SK-N-SH treated with all-trans-retinoic acid at 6 μM for 48 hours (cell line): ENCODE data around the gene CDK4.

Experiments
- ATAC-seq: fragments of 200-7000 bp; cut with Tn5 transposase; 3 replicates; pipeline ENCODE4 v1.9.1; 2020; ENCODE audit warnings: mild to moderate bottlenecking, moderate library complexity
- ARNTL ChIP-seq: fragments of 450-650 bp; formaldehyde crosslinking; IDR thresholded peaks from 2 replicates; pipeline ENCODE4 v1.5.0; 2020; ENCODE audit warnings: low read depth, mild to moderate bottlenecking, moderate library complexity, borderline replicate concordance
- ESRRG ChIP-seq: fragments of 250-450 bp; sonication (Bioruptor Pico); IDR thresholded peaks from 2 replicates; pipeline ENCODE4 v1.6.1; 2021; ENCODE audit warnings: mild to moderate bottlenecking
- GLIS3 ChIP-seq: fragments of 250-450 bp; sonication (Bioruptor Pico); IDR thresholded peaks from 2 replicates; pipeline ENCODE4 v1.5.0; 2020; ENCODE audit warnings: mild to moderate bottlenecking, moderate library complexity
- ISL1 ChIP-seq: fragments of 250-450 bp; sonication (Bioruptor Pico); IDR thresholded peaks from 2 replicates; pipeline ENCODE4 v2.1.2; 2022; ENCODE audit warnings: mild to moderate bottlenecking, moderate library complexity
- OSR1 ChIP-seq: fragments of 250-450 bp; sonication (Bioruptor Pico); IDR thresholded peaks from 2 replicates; pipeline ENCODE4 v1.8.0; 2022; ENCODE audit warnings: moderate library complexity, mild to moderate bottlenecking, inconsistent platforms
- PPARA ChIP-seq: fragments of 250-450 bp; sonication (Bioruptor Pico); IDR thresholded peaks from 2 replicates; pipeline ENCODE4 v1.5.0; 2020; ENCODE audit warnings: mild to moderate bottlenecking, borderline replicate concordance
- RARB ChIP-seq: fragments of 250-450 bp; sonication (Bioruptor Pico); IDR thresholded peaks from 2 replicates; pipeline ENCODE4 v1.8.0; 2021; ENCODE audit warnings: mild to moderate bottlenecking, moderate library complexity
- SNAI2 ChIP-seq: fragments of 250-450 bp; sonication (Bioruptor Pico); IDR thresholded peaks from 2 replicates; pipeline ENCODE4 v1.5.0; 2020; ENCODE audit warnings: mild to moderate bottlenecking, moderate library complexity
- TCF4 ChIP-seq: fragments of 250-450 bp; sonication (Bioruptor Pico); IDR thresholded peaks from 2 replicates; pipeline ENCODE4 v1.8.0; 2021; ENCODE audit warnings: mild to moderate bottlenecking, moderate library complexity, borderline replicate concordance
- TOX ChIP-seq: fragments of 250-450 bp; sonication (Bioruptor Pico); IDR thresholded peaks from 2 replicates; pipeline ENCODE4 v1.8.0; 2021; ENCODE audit warnings: mild to moderate bottlenecking, moderate library complexity, borderline replicate concordance
- ZC3H10 ChIP-seq: fragments of 250-450 bp; sonication (Bioruptor Pico); IDR thresholded peaks from 2 replicates; pipeline ENCODE4 v1.5.1; 2021; ENCODE audit warnings: mild to moderate bottlenecking, moderate library complexity
- ZFP3 ChIP-seq: fragments of 250-450 bp; sonication (Bioruptor Pico); IDR thresholded peaks from 2 replicates; pipeline ENCODE4 v1.5.0; 2020; ENCODE audit warnings: mild to moderate bottlenecking, moderate library complexity
- ZFP30 ChIP-seq: fragments of 450-650 bp; formaldehyde crosslinking; IDR thresholded peaks from 2 replicates; pipeline ENCODE4 v1.5.0; 2022; ENCODE audit warnings: mild to moderate bottlenecking, moderate library complexity
- ZNF565 ChIP-seq: fragments of 450-650 bp; formaldehyde crosslinking; conservative IDR thresholded peaks from 2 replicates; pipeline ENCODE4 v1.5.0; 2020; ENCODE audit warnings: low read depth, mild to moderate bottlenecking, moderate library complexity
- ZNF70 ChIP-seq: fragments of 450-650 bp; formaldehyde crosslinking; IDR thresholded peaks from 2 replicates; pipeline ENCODE4 v1.5.0; 2020; ENCODE audit warnings: mild to moderate bottlenecking, moderate library complexity
- ZNF8 ChIP-seq: fragments of 450-650 bp; formaldehyde crosslinking; IDR thresholded peaks from 2 replicates; pipeline ENCODE4 v1.5.0; 2020; ENCODE audit warnings: mild to moderate bottlenecking, moderate library complexity
- TF ChIP-seq, protein P1 (sequence below): fragments of 250-450 bp; sonication (Bioruptor Pico); IDR thresholded peaks from 2 replicates; pipeline ENCODE4 v1.5.0; 2020; ENCODE audit warnings: mild to moderate bottlenecking, moderate library complexity
- TF ChIP-seq, protein P2 (sequence below): fragments of 250-450 bp; sonication (Bioruptor Pico); IDR thresholded peaks from 2 replicates; pipeline ENCODE4 v1.8.0; 2021; ENCODE audit warnings: low read depth, mild to moderate bottlenecking, moderate library complexity, borderline replicate concordance
- TF ChIP-seq, protein P3 (sequence below): fragments of 250-450 bp; sonication (Bioruptor Pico); IDR thresholded peaks from 2 replicates; pipeline ENCODE4 v1.5.1; 2020; ENCODE audit warnings: low read depth, mild to moderate bottlenecking, moderate library complexity
- TF ChIP-seq, protein P4 (sequence below): fragments of 250-450 bp; sonication (Bioruptor Pico); IDR thresholded peaks from 2 replicates; pipeline ENCODE4 v1.5.1; 2021; ENCODE audit warnings: mild to moderate bottlenecking, moderate library complexity

The CDK4 gene

DNA sequence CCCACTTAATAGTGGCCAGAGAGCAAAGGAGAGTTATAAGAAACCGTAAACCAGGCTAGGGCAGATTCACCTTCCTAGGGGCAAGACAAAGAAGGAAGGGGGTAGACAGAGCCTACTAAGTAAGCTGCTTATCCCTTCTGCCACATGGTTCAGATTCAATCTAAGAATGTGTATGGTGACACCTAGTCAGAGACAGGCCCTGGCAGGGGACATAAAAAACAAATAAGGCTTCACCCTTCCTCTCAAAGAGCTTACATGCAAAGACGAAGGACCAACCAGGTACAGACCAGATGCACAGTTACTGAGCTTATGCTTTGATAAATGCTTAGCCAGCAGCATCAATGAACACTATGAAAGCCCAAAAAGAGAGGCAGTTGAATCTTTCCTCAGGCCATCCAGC is 10.4 kb upstream of the CDK4 start (continued):
- TF ChIP-seq, protein P1, sequence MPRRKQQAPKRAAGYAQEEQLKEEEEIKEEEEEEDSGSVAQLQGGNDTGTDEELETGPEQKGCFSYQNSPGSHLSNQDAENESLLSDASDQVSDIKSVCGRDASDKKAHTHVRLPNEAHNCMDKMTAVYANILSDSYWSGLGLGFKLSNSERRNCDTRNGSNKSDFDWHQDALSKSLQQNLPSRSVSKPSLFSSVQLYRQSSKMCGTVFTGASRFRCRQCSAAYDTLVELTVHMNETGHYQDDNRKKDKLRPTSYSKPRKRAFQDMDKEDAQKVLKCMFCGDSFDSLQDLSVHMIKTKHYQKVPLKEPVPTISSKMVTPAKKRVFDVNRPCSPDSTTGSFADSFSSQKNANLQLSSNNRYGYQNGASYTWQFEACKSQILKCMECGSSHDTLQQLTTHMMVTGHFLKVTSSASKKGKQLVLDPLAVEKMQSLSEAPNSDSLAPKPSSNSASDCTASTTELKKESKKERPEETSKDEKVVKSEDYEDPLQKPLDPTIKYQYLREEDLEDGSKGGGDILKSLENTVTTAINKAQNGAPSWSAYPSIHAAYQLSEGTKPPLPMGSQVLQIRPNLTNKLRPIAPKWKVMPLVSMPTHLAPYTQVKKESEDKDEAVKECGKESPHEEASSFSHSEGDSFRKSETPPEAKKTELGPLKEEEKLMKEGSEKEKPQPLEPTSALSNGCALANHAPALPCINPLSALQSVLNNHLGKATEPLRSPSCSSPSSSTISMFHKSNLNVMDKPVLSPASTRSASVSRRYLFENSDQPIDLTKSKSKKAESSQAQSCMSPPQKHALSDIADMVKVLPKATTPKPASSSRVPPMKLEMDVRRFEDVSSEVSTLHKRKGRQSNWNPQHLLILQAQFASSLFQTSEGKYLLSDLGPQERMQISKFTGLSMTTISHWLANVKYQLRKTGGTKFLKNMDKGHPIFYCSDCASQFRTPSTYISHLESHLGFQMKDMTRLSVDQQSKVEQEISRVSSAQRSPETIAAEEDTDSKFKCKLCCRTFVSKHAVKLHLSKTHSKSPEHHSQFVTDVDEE (CRISPR knock-in tag) = no peak
- TF ChIP-seq PPARA (CRISPR knock-in tag) = no peak
- TF ChIP-seq ARNTL = no peak
- TF ChIP-seq, all 23 proteins: peak for 0

DNA sequence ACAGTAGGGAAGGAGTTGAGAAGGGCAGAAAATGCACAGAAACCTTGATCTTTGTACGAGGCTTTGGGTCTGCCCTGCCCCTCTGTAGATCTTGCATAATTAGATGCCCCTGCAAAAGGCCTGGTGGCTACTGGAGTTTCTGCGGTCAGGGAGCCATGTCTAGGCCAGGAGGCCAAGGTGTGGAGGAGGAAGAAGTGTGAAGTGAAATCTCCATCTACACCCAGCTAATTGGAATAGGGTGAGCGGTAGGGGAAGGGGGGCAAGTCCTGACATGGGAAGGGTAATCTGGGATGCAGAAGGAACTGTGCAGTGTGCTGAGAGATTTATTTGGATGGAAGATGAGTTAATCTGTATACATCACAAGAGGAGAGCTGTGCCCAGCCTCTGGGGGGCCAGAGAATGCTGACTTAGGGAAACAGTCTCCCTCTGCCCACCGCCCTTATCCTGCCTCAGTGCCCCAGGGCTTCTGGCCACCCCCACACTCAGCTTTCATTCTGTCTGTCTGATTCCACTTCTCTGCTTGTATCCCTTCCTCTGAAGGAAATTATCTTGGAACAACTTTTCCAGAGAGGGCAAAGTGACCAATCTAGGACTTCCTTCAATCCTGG is 9.4 kb upstream of the CDK4 start:
- ATAC-seq = no peak
- no peak for TF ChIP-seq GLIS3 (CRISPR knock-in tag)

DNA sequence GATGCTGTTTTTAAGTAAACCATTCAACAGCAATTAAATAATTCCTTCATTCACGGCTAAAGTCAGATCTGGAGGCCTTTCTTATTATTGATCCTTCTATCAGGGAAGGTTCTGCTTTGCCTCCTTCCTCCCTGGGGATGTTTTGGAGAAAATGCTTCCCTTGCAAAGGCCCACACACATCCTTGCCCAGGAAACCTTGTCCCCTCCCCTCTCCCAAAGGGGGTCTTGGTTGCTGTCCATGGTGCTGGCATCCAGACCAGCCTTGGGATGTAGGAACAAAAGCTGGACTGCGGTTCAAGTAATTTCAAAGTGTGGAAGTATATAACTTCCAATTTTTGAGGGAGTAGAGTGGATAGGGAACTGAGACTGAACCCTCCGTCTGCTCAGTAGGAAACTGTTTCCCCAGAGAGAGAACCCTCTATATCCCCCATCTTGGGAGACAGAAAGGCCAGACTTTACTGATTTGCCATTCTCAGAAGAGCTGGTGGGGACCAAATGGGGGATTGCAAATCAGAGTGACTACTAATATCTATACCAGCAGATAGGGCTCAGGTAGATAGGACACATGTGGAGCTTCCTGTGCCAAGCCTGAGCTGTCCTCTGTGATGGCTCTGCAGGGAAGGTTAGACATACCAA is 8.4 kb upstream of the CDK4 start:
- TF ChIP-seq TOX (CRISPR knock-in tag) (no peak), RARB (CRISPR knock-in tag) (no peak), ZFP30 (no peak), PPARA (CRISPR knock-in tag) (no peak), TCF4 (CRISPR knock-in tag) (no peak), ZFP3 (CRISPR knock-in tag) (no peak), ARNTL (no peak), ESRRG (CRISPR knock-in tag) (no peak), ZNF565 (no peak), ZNF8 (CRISPR knock-in tag) (no peak), ZC3H10 (no peak), SNAI2 (CRISPR knock-in tag) (no peak), OSR1 (CRISPR knock-in tag) (no peak), ZNF70 (no peak), ISL1 (CRISPR knock-in tag) (no peak)
- TF ChIP-seq, protein P2, sequence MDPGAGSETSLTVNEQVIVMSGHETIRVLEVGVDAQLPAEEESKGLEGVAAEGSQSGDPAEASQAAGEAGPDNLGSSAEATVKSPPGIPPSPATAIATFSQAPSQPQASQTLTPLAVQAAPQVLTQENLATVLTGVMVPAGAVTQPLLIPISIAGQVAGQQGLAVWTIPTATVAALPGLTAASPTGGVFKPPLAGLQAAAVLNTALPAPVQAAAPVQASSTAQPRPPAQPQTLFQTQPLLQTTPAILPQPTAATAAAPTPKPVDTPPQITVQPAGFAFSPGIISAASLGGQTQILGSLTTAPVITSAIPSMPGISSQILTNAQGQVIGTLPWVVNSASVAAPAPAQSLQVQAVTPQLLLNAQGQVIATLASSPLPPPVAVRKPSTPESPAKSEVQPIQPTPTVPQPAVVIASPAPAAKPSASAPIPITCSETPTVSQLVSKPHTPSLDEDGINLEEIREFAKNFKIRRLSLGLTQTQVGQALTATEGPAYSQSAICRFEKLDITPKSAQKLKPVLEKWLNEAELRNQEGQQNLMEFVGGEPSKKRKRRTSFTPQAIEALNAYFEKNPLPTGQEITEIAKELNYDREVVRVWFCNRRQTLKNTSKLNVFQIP = no peak
- TF ChIP-seq, protein P3, sequence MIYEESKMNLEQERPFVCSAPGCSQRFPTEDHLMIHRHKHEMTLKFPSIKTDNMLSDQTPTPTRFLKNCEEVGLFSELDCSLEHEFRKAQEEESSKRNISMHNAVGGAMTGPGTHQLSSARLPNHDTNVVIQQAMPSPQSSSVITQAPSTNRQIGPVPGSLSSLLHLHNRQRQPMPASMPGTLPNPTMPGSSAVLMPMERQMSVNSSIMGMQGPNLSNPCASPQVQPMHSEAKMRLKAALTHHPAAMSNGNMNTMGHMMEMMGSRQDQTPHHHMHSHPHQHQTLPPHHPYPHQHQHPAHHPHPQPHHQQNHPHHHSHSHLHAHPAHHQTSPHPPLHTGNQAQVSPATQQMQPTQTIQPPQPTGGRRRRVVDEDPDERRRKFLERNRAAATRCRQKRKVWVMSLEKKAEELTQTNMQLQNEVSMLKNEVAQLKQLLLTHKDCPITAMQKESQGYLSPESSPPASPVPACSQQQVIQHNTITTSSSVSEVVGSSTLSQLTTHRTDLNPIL (CRISPR knock-in tag) = no peak
- TF ChIP-seq, protein P4, sequence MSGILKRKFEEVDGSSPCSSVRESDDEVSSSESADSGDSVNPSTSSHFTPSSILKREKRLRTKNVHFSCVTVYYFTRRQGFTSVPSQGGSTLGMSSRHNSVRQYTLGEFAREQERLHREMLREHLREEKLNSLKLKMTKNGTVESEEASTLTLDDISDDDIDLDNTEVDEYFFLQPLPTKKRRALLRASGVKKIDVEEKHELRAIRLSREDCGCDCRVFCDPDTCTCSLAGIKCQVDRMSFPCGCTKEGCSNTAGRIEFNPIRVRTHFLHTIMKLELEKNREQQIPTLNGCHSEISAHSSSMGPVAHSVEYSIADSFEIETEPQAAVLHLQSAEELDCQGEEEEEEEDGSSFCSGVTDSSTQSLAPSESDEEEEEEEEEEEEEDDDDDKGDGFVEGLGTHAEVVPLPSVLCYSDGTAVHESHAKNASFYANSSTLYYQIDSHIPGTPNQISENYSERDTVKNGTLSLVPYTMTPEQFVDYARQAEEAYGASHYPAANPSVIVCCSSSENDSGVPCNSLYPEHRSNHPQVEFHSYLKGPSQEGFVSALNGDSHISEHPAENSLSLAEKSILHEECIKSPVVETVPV (CRISPR knock-in tag) = no peak
- TF ChIP-seq, protein P1 (CRISPR knock-in tag) = no peak
- no peak for ATAC-seq
